Skeletal muscle satellite cell (primary cell): ENCODE data around the gene TCHP.

Source experiments
- H3K27me3 ChIP-seq: 2 replicates; pipeline ENCODE4 v1.7.0; 2013; ENCODE audit warnings: low read length; ENCODE audit not compliant: control insufficient read depth, insufficient read depth
- H3K36me3 ChIP-seq: 2 replicates; pipeline ENCODE4 v1.7.0; 2013; ENCODE audit warnings: mild to moderate bottlenecking, control low read depth, low read length; ENCODE audit not compliant: insufficient read depth
- H3K4me1 ChIP-seq: 2 replicates; pipeline ENCODE4 v1.7.0; 2013; ENCODE audit warnings: low read length; ENCODE audit not compliant: control insufficient read depth, insufficient read depth
- H3K4me2 ChIP-seq: 2 replicates; pipeline ENCODE4 v1.7.0; 2013; ENCODE audit warnings: mild to moderate bottlenecking, low read length
- H3K4me3 ChIP-seq: 2 replicates; pipeline ENCODE4 v1.7.0; 2013; ENCODE audit warnings: low read length
- H3K9ac ChIP-seq: 2 replicates; pipeline ENCODE4 v1.7.0; 2013; ENCODE audit warnings: mild to moderate bottlenecking, low read depth, low read length, moderate library complexity
- H3K9me3 ChIP-seq: replicated peaks from 2 replicates; pipeline ENCODE4 v1.7.0; 2013; ENCODE audit warnings: mild to moderate bottlenecking, control low read depth, low read length

The TCHP gene

GRCh38 chr12:109914461-109914860 lies 14.4 kb downstream of the TCHP start:
- no peak overlapping the region for H3K4me3 ChIP-seq
- no peak overlapping the region for H3K4me2 ChIP-seq
- no peaks in the 10 kb centered on the region for H3K9me3 ChIP-seq
- H3K9ac ChIP-seq, result no peak overlapping the region
- H3K36me3 ChIP-seq, result peaks cover 63% of the 10 kb centered on the region
- H3K27me3 ChIP-seq, result no peaks in the 10 kb centered on the region
- no peaks in the 10 kb centered on the region for H3K4me1 ChIP-seq

GRCh38 chr12:109915171-109916040 lies 15.3 kb downstream of the TCHP start:
- no peak overlapping the region for H3K9ac ChIP-seq
- H3K27me3 ChIP-seq, result no peaks in the 10 kb centered on the region
- no peak overlapping the region for H3K4me2 ChIP-seq
- no peak overlapping the region for H3K4me3 ChIP-seq
- peaks cover 70% of the 10 kb centered on the region for H3K36me3 ChIP-seq
- H3K4me1 ChIP-seq, result no peaks in the 10 kb centered on the region
- no peaks in the 10 kb centered on the region for H3K9me3 ChIP-seq

DNA sequence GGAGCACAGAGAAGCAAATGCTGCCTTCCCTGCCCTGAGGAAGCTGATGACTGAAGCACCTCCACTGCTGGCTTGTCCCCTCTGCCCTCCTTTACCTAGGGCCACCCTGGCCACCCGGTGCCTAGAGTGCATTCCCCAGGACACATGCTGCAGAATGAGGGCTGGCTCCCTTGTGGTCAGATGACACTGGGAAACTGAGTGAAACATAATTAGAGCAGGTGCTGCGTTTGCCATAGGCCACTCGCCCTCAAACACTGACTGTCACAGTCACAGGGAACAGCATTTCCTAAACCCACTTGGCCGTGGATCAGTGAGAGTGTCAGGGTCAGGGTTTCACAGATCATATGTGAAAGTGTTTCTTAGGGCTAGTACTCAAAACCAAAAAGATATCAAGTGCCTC lies 16.0 kb downstream of the TCHP start:
- no peak overlapping the region for H3K4me2 ChIP-seq
- no peak overlapping the region for H3K4me3 ChIP-seq
- no peak overlapping the region for H3K9ac ChIP-seq
- H3K27me3 ChIP-seq, result no peaks in the 10 kb centered on the region
- no peaks in the 10 kb centered on the region for H3K9me3 ChIP-seq
- H3K36me3 ChIP-seq, result peaks cover 69% of the 10 kb centered on the region
- H3K4me1 ChIP-seq, result no peaks in the 10 kb centered on the region

- H3K27me3 ChIP-seq, result no peaks in the 10 kb centered on the region
- no peak overlapping the region for H3K9ac ChIP-seq
- no peaks in the 10 kb centered on the region for H3K9me3 ChIP-seq
- no peak overlapping the region for H3K4me2 ChIP-seq
- H3K4me3 ChIP-seq, result no peak overlapping the region
- peaks cover 50% of the 10 kb centered on the region for H3K36me3 ChIP-seq
- no peaks in the 10 kb centered on the region for H3K4me1 ChIP-seq
Measured at GRCh38 chr12:109919456-109919855, 19.4 kb downstream of the TCHP start.

DNA sequence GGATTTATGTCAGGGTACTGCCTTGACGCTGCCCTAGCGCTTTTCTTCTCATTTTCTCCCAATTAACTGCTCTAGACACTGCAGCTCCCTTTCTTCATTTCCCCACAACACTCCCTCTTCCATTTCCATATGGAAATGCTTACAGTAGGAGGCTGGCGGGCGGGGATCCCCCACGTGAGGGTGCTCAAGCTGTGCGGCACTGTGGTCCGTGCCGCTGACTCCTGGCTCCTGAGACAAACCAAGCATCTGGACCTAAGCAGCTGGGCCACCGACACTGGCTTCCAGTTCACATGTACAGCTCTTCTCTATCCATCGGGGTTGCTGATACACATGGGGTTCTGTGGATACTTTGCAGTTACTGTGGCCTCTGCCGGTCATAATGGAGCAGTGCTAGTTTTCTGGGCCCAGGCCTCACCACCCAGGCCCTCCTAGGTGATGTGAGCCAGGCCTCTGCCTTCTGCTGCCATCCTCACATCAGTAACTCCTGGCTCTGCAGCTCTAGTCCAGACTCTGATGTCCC lies 20.2 kb downstream of the TCHP start:
- H3K4me2 ChIP-seq, result no peak overlapping the region
- H3K4me1 ChIP-seq, result no peaks in the 10 kb centered on the region
- no peak overlapping the region for H3K4me3 ChIP-seq
- H3K9ac ChIP-seq, result no peak overlapping the region
- no peaks in the 10 kb centered on the region for H3K27me3 ChIP-seq
- peaks cover 42% of the 10 kb centered on the region for H3K36me3 ChIP-seq
- H3K9me3 ChIP-seq, result no peaks in the 10 kb centered on the region

- Histone ChIP-seq H3K36me3 (peaks cover 36% of the 10 kb centered on the region), H3K9ac (no peak overlapping the region), H3K4me2 (no peak overlapping the region), H3K27me3 (no peaks in the 10 kb centered on the region), H3K9me3 (no peaks in the 10 kb centered on the region), H3K4me3 (no peak overlapping the region), H3K4me1 (no peaks in the 10 kb centered on the region)
Measured at GRCh38 chr12:109921982-109922381, 21.9 kb downstream of the TCHP start.

- no peaks in the 10 kb centered on the region for H3K27me3 ChIP-seq
- H3K9ac ChIP-seq, result no peak overlapping the region
- no peak overlapping the region for H3K4me2 ChIP-seq
- peaks cover 26% of the 10 kb centered on the region for H3K36me3 ChIP-seq
- H3K4me1 ChIP-seq, result no peaks in the 10 kb centered on the region
- no peak overlapping the region for H3K4me3 ChIP-seq
- no peaks in the 10 kb centered on the region for H3K9me3 ChIP-seq
Measured at GRCh38 chr12:109923038-109923437, 23.0 kb downstream of the TCHP start.

- peaks cover 25% of the 10 kb centered on the region for H3K36me3 ChIP-seq
Measured at GRCh38 chr12:109923481-109924245, 23.6 kb downstream of the TCHP start.

GRCh38 chr12:109925185-109925840 lies 25.2 kb downstream of the TCHP start:
- no peak overlapping the region for H3K4me2 ChIP-seq
- no peaks in the 10 kb centered on the region for H3K9me3 ChIP-seq
- H3K36me3 ChIP-seq, result peaks cover 23% of the 10 kb centered on the region
- H3K4me3 ChIP-seq, result no peak overlapping the region
- no peak overlapping the region for H3K9ac ChIP-seq
- no peaks in the 10 kb centered on the region for H3K27me3 ChIP-seq
- peaks cover 7% of the 10 kb centered on the region for H3K4me1 ChIP-seq

More at GRCh38 chr12:109923481-109924245, 23.6 kb downstream of the TCHP start:
- Histone ChIP-seq H3K9me3 (no peaks in the 10 kb centered on the region), H3K4me2 (no peak overlapping the region), H3K4me1 (no peaks in the 10 kb centered on the region), H3K9ac (no peak overlapping the region), H3K4me3 (no peak overlapping the region), H3K27me3 (no peaks in the 10 kb centered on the region)

- Histone ChIP-seq H3K4me1 (peaks cover 7% of the 10 kb centered on the region), H3K27me3 (no peaks in the 10 kb centered on the region), H3K36me3 (peaks cover 29% of the 10 kb centered on the region), H3K4me2 (no peak overlapping the region), H3K4me3 (no peak overlapping the region), H3K9ac (no peak overlapping the region), H3K9me3 (no peaks in the 10 kb centered on the region)
Measured at GRCh38 chr12:109926016-109926415, 25.9 kb downstream of the TCHP start.

- Histone ChIP-seq H3K9ac (no peak overlapping the region), H3K4me1 (peaks cover 7% of the 10 kb centered on the region), H3K27me3 (no peaks in the 10 kb centered on the region), H3K4me2 (no peak overlapping the region), H3K4me3 (no peak overlapping the region), H3K36me3 (peaks cover 33% of the 10 kb centered on the region), H3K9me3 (no peaks in the 10 kb centered on the region)
Measured at GRCh38 chr12:109926488-109927210, 26.6 kb downstream of the TCHP start.
